ENCODE data around the gene PPIP5K1. TPM values are rescaled to one million over a fixed set of nuclear protein-coding genes. Genes with fewer than 3 reads are reported as not detected.

Gene PPIP5K1
- total and polyA plus RNA-seq, 7 donors: 4.5 to 37.3 (median 19.3) TPM

GRCh38 chr15:43508421-43508820 lies 81.6 kb downstream of the PPIP5K1 start:
- intact Hi-C loops (cut with DNase I): no loop called here
- 52 to 68% (median 63%) methylated on average over 1 of the region's 1 CpG for WGBS, 3 donors
- peak overlapping the region; percentile 88 for H3K27ac ChIP-seq
- H3K4me3 ChIP-seq: no peak overlapping the region
- ATAC-seq (no peak), DNase-seq (no peak)
- no peaks in the 10 kb centered on the region for H3K36me3 ChIP-seq (ENCODE audit: insufficient read depth in 1 of 2, low read depth in 1 of 2)
- TF ChIP-seq, protein P1, sequence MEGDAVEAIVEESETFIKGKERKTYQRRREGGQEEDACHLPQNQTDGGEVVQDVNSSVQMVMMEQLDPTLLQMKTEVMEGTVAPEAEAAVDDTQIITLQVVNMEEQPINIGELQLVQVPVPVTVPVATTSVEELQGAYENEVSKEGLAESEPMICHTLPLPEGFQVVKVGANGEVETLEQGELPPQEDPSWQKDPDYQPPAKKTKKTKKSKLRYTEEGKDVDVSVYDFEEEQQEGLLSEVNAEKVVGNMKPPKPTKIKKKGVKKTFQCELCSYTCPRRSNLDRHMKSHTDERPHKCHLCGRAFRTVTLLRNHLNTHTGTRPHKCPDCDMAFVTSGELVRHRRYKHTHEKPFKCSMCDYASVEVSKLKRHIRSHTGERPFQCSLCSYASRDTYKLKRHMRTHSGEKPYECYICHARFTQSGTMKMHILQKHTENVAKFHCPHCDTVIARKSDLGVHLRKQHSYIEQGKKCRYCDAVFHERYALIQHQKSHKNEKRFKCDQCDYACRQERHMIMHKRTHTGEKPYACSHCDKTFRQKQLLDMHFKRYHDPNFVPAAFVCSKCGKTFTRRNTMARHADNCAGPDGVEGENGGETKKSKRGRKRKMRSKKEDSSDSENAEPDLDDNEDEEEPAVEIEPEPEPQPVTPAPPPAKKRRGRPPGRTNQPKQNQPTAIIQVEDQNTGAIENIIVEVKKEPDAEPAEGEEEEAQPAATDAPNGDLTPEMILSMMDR (IDR thresholded peaks at IDR 0.05): no peak
- no peaks in the 10 kb centered on the region for H3K9me3 ChIP-seq
- H3K27me3 ChIP-seq (ENCODE audit: insufficient read depth in 3 of 3, low read length in 2 of 3): no peaks in the 10 kb centered on the region
- H3K4me1 ChIP-seq: peaks cover 20% of the 10 kb centered on the region

GRCh38 chr15:43505738-43506137 lies 84.3 kb downstream of the PPIP5K1 start:
- H3K4me3 ChIP-seq: no peak overlapping the region
- H3K4me1 ChIP-seq: peaks cover 10% of the 10 kb centered on the region
- no peaks in the 10 kb centered on the region for H3K27me3 ChIP-seq (ENCODE audit: insufficient read depth in 3 of 3, low read length in 2 of 3)
- no peak for ATAC-seq
- TF ChIP-seq, protein P1 (IDR thresholded peaks at IDR 0.05): no peak
- DNase-seq: no peak
- 36 to 59% (median 51%) methylated on average over 1 of the region's 1 CpG for WGBS, 3 donors
- intact Hi-C loops (cut with DNase I): no loop called here
- H3K36me3 ChIP-seq (ENCODE audit: insufficient read depth in 1 of 2, low read depth in 1 of 2): no peaks in the 10 kb centered on the region
- no peaks in the 10 kb centered on the region for H3K9me3 ChIP-seq
- no peak overlapping the region for H3K27ac ChIP-seq

DNA sequence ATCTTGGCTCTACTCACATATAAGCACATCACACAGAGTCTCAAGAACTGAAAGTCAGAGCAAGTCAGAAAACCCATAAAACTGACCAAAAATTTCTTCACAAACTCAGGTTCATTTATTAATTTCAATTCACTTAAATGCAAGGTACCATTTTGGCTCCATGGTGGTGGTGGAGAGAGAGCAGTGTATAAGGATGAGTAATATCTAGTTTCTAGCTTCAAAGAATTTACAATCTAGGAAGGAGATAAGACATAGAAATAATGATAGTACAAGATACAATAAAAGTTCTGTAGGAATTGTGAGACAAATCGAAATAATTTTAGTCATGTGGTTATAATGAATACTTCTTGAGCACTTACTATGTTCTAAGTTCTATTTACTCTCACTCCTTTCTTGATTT lies 90.4 kb downstream of the PPIP5K1 start:
- WGBS, 3 donors: 88 to 91% (median 89%) methylated on average over 1 of the region's 1 CpG
- intact Hi-C loops (cut with DNase I): no loop called here
- DNase-seq: no peak

GRCh38 chr15:43498990-43499389 lies 91.0 kb downstream of the PPIP5K1 start:
- DNase-seq (no peak), ATAC-seq (no peak)
- 75 to 84% (median 82%) methylated on average over 3 of the region's 3 CpGs for WGBS, 3 donors
- Histone ChIP-seq H3K27ac (no peak overlapping the region), H3K27me3 (ENCODE audit: insufficient read depth in 3 of 3, low read length in 2 of 3) (no peaks in the 10 kb centered on the region), H3K4me1 (no peaks in the 10 kb centered on the region), H3K9me3 (no peaks in the 10 kb centered on the region), H3K4me3 (no peak overlapping the region), H3K36me3 (ENCODE audit: insufficient read depth in 1 of 2, low read depth in 1 of 2) (no peaks in the 10 kb centered on the region)
- intact Hi-C loops (cut with DNase I): no loop called here
- TF ChIP-seq, protein P1 (IDR thresholded peaks at IDR 0.05): no peak

More for the DNA sequence above, 90.4 kb downstream of the PPIP5K1 start:
- ATAC-seq: no peak
- no peak overlapping the region for H3K4me3 ChIP-seq
- H3K9me3 ChIP-seq: no peaks in the 10 kb centered on the region
- TF ChIP-seq, protein P1 (IDR thresholded peaks at IDR 0.05): no peak
- H3K4me1 ChIP-seq: no peaks in the 10 kb centered on the region
- H3K27me3 ChIP-seq (ENCODE audit: insufficient read depth in 3 of 3, low read length in 2 of 3): no peaks in the 10 kb centered on the region
- no peaks in the 10 kb centered on the region for H3K36me3 ChIP-seq (ENCODE audit: insufficient read depth in 1 of 2, low read depth in 1 of 2)
- H3K27ac ChIP-seq: no peak overlapping the region
